Ramos (cell line): ENCODE data around the gene APAF1.

Experiments used
- in situ Hi-C: fragments of 300-500 bp; cut with MboI; formaldehyde crosslinking; loops from one replicate; pipeline ENCODE4 v1.14.3; 2022; ENCODE audit warnings: low sequenced_read_pairs; ENCODE audit not compliant: unreplicated experiment

The APAF1 gene

GRCh38 chr12:98724384-98725155 lies 79.5 kb downstream of the APAF1 start:
- in situ Hi-C loops = no loop called here

GRCh38 chr12:98725476-98726247 lies 80.6 kb downstream of the APAF1 start:
- in situ Hi-C loops = no loop called here

GRCh38 chr12:98727196-98727595 lies 82.1 kb downstream of the APAF1 start:
- in situ Hi-C loops = no loop called here

- in situ Hi-C loops = no loop called here
These were observed 85.3 kb downstream of the APAF1 start for GRCh38 chr12:98730412-98730811.

- in situ Hi-C loops = no loop called here
These were observed 88.7 kb downstream of the APAF1 start for GRCh38 chr12:98733667-98734350.

DNA sequence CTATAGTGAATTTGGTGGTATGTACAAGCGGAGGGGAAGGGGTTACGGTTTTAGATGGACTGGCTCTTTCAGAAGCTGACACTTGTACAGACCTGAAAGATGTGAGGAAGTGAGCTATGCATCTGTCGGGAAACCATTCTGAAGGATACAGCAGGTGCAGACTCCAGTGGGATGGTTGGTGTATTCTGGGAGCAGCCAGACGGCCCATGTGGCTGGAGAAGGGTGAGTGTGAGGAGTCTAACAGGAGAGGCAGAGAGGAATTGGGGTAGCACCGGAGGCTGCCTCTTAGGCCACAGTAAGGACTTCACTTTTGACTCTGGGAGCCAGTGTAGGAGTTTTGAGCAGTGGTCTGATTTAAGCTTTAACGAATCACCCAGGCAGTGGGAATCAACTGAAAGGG lies 90.7 kb downstream of the APAF1 start:
- in situ Hi-C loops = no loop called here

GRCh38 chr12:98736352-98737321 lies 91.5 kb downstream of the APAF1 start:
- in situ Hi-C loops = no loop called here

- in situ Hi-C loops = no loop called here
These were observed 92.2 kb downstream of the APAF1 start for GRCh38 chr12:98737322-98737712.

- in situ Hi-C loops = no loop called here
These were observed 92.9 kb downstream of the APAF1 start for GRCh38 chr12:98738002-98738401.

- in situ Hi-C loops = no loop called here
These were observed 93.4 kb downstream of the APAF1 start for GRCh38 chr12:98738539-98738938.

DNA sequence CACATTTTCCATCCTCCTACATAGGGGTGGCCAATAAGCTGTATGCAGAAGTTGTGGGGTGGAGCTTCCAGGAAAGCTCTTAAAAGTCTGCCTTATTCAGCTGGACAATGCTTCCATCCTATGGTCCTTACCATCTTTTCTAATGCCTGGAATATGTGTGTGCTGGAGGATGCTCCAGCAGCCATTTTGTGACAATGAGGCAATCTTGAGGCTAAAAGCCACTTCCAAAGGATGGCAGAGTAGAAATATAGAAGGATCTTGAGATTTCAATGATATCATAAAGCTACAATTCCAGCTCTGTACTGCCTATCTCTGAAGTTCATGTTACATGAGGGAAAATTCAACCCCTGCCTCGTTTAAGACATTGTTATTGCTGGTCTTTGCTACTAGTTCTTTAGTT lies 95.7 kb downstream of the APAF1 start:
- in situ Hi-C loops = no loop called here

DNA sequence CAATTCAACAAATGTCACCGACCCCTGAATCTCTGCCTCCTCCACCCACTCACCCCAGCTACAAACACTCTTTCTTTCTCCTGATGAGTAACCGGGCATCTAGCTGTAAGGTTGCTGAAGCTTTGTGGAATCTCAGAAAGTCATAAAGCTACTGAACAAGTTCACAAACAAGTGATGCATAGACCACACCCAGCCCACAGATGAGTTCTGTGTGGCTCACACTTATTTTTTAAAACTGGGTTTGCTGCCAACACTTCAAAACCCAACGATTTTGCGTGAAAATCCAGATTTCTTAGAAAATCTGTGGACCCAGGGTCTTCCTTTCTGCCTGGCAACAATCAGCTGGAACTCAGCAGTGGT lies 96.1 kb downstream of the APAF1 start:
- in situ Hi-C loops = no loop called here

- in situ Hi-C loops = no loop called here
These were observed 96.6 kb downstream of the APAF1 start for GRCh38 chr12:98741556-98742265.

DNA sequence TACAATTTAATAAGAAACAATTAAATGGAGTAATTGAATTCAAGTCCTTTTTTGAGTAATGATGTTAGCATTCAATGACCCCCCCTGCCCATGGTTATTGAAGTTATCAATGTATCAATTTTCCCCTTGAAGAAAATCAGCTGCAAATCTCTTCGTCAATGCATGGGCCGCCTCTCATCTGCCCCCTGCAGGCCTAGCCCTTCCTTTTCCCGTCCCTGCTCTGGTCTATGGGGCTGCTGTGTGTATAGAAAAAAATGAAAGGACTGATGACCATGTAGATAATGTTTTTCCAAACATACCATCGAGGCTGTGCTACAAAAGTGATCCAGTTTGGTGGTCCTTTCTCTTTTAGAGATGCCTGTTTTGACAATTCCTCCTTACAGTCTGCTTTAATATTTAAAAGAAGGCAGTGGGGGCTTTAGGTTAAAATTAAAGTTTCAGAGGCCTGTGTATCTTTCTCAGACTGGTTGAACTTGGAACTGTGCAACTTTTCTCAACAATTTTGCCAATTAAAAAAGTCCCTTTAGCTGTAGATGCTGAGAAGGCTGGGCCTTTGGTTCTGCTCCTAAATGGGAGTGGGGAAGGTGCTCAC lies 98.4 kb downstream of the APAF1 start:
- in situ Hi-C loops = no loop called here

DNA sequence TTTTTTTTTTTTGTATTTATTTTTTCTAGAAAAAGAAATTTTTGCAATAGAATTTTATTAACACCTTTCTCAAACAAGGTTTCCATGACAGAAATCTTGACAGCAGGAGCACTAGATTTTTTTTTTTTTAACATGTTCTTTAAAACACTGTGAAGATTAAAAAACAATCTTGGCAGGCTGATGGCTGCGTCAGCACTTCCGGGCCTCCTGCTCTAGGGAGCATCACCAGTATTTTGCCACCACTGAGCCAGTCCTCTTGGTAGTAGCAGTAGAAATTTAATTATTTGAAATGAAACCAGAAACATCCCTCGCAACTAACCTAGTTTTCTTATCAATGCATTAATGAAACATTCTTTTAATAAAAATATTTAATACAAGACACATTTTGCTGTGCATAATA lies 99.6 kb downstream of the APAF1 start:
- in situ Hi-C loops = no loop called here

DNA sequence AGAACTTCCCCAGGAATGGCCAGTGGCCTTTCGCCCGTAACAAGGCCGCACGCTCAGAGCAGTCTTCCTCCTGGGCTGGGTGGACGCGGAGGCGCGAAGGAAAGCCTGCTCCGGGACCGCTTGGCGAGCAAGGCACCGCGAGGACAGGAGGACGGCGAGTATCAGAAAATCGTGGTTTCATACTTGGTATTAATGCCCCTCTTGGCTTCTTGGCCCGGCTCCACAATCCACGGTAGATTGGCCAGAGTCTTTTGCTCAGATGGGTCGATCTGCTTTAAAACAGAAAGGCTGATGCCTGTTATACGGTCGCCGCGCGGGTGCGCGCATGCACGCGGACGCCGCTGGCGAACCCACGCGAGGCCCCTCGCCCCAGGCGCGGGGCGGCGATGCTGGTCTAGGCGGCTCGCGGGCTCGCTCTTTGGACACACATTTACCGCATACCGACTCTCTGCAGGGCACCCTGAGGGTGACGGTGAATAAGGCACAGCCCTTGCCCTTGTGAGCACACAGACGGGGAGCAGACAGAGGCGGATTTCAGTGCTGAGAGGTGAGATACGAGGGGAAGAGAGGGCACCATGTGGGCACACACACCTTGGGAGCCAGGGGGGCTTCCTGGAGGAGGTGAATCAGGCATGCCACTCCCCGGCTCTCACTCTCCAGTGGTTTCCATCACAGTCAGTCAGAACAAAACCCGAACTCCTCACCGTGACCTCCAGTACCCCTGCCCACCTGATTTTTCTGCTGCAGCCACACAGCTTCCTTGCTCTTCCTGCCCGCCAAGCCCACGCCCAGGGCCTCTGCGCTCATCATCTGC lies 100.7 kb downstream of the APAF1 start:
- in situ Hi-C loops = no loop called here

DNA sequence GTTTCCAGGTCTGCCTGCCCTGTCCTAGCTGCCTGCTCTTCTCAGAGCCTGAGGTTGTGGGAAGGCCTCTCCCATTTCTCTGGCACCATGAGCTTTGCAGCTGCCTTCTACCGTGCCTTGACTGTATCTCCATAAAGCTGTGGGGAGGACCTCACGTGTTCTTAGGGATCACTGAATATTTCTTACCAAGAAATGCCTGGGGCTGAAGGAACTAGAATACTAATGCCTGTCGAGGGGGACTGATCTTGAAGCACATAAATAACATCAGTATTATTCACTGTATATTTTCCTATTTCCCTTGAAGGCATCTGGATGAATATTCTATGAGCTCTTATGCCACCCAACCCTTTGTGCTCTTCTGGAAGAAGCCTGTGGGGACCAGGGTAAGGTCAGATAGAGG lies 103.4 kb downstream of the APAF1 start:
- in situ Hi-C loops = no loop called here

- in situ Hi-C loops = no loop called here
These were observed 105.4 kb downstream of the APAF1 start for GRCh38 chr12:98750511-98750910.
